NCI-H524 (cell line): ENCODE measurements around the gene TMA7.

ENCODE experiments used
- DNase-seq, 2 experiments: peaks; one replicate each; lab custom pipeline; 2025; lab: John Stamatoyannopoulos, UW

TMA7 gene

GRCh38 chr3:48423241-48423882 is 16.7 kb upstream of the TMA7 start:
- no peak for DNase-seq

- DNase-seq: no peak
These were observed 16.0 kb upstream of the TMA7 start for GRCh38 chr3:48423883-48424695.

- no peak for DNase-seq
These were observed 14.7 kb upstream of the TMA7 start for GRCh38 chr3:48425281-48425812.

- DNase-seq: peak in 1 of 2 experiments; percentile 25
These were observed 13.6 kb upstream of the TMA7 start for GRCh38 chr3:48426401-48426909.

GRCh38 chr3:48426944-48427629 is 13.0 kb upstream of the TMA7 start:
- no peak for DNase-seq

GRCh38 chr3:48427630-48427962 is 12.5 kb upstream of the TMA7 start:
- no peak for DNase-seq

GRCh38 chr3:48428088-48428571 is 11.9 kb upstream of the TMA7 start:
- DNase-seq: no peak

- DNase-seq: peak in 1 of 2 experiments; percentile 31
These were observed 11.3 kb upstream of the TMA7 start for GRCh38 chr3:48428572-48429316.

- peak; percentile 16 to 52 for DNase-seq
These were observed 10.6 kb upstream of the TMA7 start for GRCh38 chr3:48429317-48429959.

GRCh38 chr3:48429960-48430707 is 9.9 kb upstream of the TMA7 start, which contains the start of gene PLXNB1:
TSS of gene PLXNB1 (minus strand) at chr3:48430086. CDS start at chr3:48424611, 5,475 bp downstream.
- peak; percentile 19 to 58 for DNase-seq

GRCh38 chr3:48430708-48431101 is 9.4 kb upstream of the TMA7 start:
- no peak for DNase-seq

GRCh38 chr3:48431224-48432029 is 8.6 kb upstream of the TMA7 start:
- no peak for DNase-seq

- no peak for DNase-seq
These were observed 7.4 kb upstream of the TMA7 start for GRCh38 chr3:48432411-48433371.

- no peak for DNase-seq
These were observed 6.5 kb upstream of the TMA7 start for GRCh38 chr3:48433472-48434118.

GRCh38 chr3:48434591-48435222 is 5.3 kb upstream of the TMA7 start:
- DNase-seq: no peak

- DNase-seq: no peak
These were observed 4.8 kb upstream of the TMA7 start for GRCh38 chr3:48435223-48435595.

GRCh38 chr3:48435774-48436476 is 4.1 kb upstream of the TMA7 start:
- DNase-seq: peak; percentile 56 to 76
